ENCODE measurements around the gene SERPINE2. TPM values are rescaled to one million over a fixed set of nuclear protein-coding genes. Genes with fewer than 3 reads are reported as not detected.

The SERPINE2 gene
- total and polyA plus RNA-seq, 7 donors: 3.6 to 31.9 (median 8.6) TPM

GRCh38 chr2:224060783-224061482 lies 21.8 kb upstream of the SERPINE2 start:
- Histone ChIP-seq H3K27me3 (no peaks in the 10 kb centered on the region), H3K4me1 (no peaks in the 10 kb centered on the region), H3K9me3 (no peaks in the 10 kb centered on the region), H3K27ac (no peak overlapping the region), H3K4me3 (no peak overlapping the region), H3K36me3 (no peaks in the 10 kb centered on the region)
- DNase-seq: no peak
- intact Hi-C loops (cut with DNase I): no loop called here
- WGBS, 2 donors: 87 to 97% methylated on average over 2 of the region's 2 CpGs
- TF ChIP-seq POLR2AphosphoS5 (IDR thresholded peaks at IDR 0.05): no peak
- TF ChIP-seq POLR2A (IDR thresholded peaks at IDR 0.05): no peak
- TF ChIP-seq, protein P1, sequence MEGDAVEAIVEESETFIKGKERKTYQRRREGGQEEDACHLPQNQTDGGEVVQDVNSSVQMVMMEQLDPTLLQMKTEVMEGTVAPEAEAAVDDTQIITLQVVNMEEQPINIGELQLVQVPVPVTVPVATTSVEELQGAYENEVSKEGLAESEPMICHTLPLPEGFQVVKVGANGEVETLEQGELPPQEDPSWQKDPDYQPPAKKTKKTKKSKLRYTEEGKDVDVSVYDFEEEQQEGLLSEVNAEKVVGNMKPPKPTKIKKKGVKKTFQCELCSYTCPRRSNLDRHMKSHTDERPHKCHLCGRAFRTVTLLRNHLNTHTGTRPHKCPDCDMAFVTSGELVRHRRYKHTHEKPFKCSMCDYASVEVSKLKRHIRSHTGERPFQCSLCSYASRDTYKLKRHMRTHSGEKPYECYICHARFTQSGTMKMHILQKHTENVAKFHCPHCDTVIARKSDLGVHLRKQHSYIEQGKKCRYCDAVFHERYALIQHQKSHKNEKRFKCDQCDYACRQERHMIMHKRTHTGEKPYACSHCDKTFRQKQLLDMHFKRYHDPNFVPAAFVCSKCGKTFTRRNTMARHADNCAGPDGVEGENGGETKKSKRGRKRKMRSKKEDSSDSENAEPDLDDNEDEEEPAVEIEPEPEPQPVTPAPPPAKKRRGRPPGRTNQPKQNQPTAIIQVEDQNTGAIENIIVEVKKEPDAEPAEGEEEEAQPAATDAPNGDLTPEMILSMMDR (IDR thresholded peaks at IDR 0.05): no peak
- TF ChIP-seq EP300 (IDR thresholded peaks at IDR 0.05): no peak

- H3K27ac ChIP-seq: no peak overlapping the region
- H3K9me3 ChIP-seq: no peaks in the 10 kb centered on the region
- H3K36me3 ChIP-seq: no peaks in the 10 kb centered on the region
- no peaks in the 10 kb centered on the region for H3K27me3 ChIP-seq
- WGBS, 2 donors: 84 to 92% methylated on average over 1 of the region's 1 CpG
- intact Hi-C loops (cut with DNase I): no loop called here
- no peak overlapping the region for H3K4me3 ChIP-seq
- no peak for DNase-seq
- TF ChIP-seq EP300 (IDR thresholded peaks at IDR 0.05) (no peak), POLR2AphosphoS5 (IDR thresholded peaks at IDR 0.05) (no peak)
- TF ChIP-seq, protein P1 (IDR thresholded peaks at IDR 0.05): no peak
- H3K4me1 ChIP-seq: no peaks in the 10 kb centered on the region
These were observed 20.1 kb upstream of the SERPINE2 start for GRCh38 chr2:224059178-224059577.

- intact Hi-C loops (cut with DNase I): no loop called here
These were observed 19.1 kb upstream of the SERPINE2 start for GRCh38 chr2:224058048-224058775.

GRCh38 chr2:224056889-224057288 lies 17.8 kb upstream of the SERPINE2 start:
- intact Hi-C loops (cut with DNase I): no loop called here

More at GRCh38 chr2:224058048-224058775, 19.1 kb upstream of the SERPINE2 start:
- no peaks in the 10 kb centered on the region for H3K4me1 ChIP-seq
- H3K4me3 ChIP-seq: no peak overlapping the region
- no peaks in the 10 kb centered on the region for H3K36me3 ChIP-seq
- TF ChIP-seq EP300 (IDR thresholded peaks at IDR 0.05): no peak
- TF ChIP-seq, protein P1 (IDR thresholded peaks at IDR 0.05): no peak
- H3K27me3 ChIP-seq: no peaks in the 10 kb centered on the region
- no peak overlapping the region for H3K27ac ChIP-seq
- no peaks in the 10 kb centered on the region for H3K9me3 ChIP-seq
- DNase-seq: no peak
- WGBS, 2 donors: 80 to 83% methylated on average over 2 of the region's 2 CpGs

More at GRCh38 chr2:224056889-224057288, 17.8 kb upstream of the SERPINE2 start:
- WGBS, 2 donors: 93 to 95% methylated on average over 1 of the region's 1 CpG
- no peak for TF ChIP-seq POLR2A (IDR thresholded peaks at IDR 0.05)
- TF ChIP-seq POLR2AphosphoS5 (IDR thresholded peaks at IDR 0.05): no peak
- no peak for TF ChIP-seq EP300 (IDR thresholded peaks at IDR 0.05)
- TF ChIP-seq, protein P1 (IDR thresholded peaks at IDR 0.05): no peak
- H3K27me3 ChIP-seq: no peaks in the 10 kb centered on the region
- no peaks in the 10 kb centered on the region for H3K4me1 ChIP-seq
- no peak overlapping the region for H3K4me3 ChIP-seq
- H3K36me3 ChIP-seq: no peaks in the 10 kb centered on the region
- H3K27ac ChIP-seq: no peak overlapping the region
- no peak for DNase-seq
- H3K9me3 ChIP-seq: no peaks in the 10 kb centered on the region

Measured in sigmoid colon (tissue), 7 donors.